ENCODE results near the gene CEP83.

CEP83 gene

DNA sequence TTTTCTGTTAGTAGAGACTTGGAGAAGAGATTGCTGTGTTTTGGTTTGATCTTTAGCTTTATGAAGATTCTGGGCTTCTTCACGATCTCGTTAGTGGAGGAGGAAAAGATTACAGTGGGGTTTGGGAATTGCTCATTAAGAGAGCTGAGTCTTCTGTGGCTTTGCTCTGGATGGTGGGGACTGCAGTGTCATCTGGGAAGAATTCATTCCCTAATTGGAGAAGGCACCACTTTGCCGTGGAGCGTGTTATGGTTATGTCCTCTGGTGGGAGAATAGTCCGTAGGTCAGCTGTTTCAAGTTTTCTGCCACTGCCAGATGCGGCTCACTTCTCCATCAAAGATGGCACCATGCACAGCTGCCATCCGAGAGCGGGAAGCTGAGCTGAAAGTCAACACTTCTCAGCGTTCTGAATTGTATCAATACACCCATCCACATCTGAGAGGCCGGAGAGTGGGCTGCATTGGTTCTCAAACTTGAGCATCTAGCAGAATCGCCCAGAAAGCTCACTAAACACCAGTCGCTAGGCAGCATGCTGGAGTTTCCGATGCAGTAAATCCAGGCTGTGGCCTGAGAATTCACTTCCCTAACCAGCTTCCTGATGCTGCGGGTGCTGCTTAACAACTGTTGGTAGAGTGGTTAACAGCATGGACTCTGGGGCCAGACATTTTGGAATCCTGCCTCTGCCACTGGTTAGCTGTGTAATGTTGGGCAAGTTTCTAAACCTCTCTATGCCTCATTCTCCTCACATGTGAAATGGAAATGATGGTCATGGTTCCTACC, 193.5 kb downstream of the CEP83 start:
- DNase-seq = no peak

DNA sequence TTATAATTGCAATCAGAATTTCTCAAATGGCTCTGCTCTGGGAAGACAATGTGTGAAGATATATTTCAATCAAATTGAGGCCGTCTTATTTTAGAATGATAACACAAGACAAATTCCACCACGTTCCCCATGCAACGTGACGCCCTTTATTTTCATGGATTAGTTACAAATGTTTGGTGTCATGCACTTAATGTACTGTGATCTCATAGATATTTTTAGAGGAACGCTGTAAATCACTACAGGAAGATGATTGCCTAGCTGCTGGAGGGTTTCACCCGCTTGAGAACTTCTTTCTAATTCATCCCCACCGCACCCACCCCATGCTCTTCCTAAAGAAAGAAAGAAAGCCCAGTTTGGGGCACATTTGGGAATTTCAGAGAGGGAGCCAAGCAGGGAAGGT, 194.1 kb downstream of the CEP83 start:
- no peak for DNase-seq

DNA sequence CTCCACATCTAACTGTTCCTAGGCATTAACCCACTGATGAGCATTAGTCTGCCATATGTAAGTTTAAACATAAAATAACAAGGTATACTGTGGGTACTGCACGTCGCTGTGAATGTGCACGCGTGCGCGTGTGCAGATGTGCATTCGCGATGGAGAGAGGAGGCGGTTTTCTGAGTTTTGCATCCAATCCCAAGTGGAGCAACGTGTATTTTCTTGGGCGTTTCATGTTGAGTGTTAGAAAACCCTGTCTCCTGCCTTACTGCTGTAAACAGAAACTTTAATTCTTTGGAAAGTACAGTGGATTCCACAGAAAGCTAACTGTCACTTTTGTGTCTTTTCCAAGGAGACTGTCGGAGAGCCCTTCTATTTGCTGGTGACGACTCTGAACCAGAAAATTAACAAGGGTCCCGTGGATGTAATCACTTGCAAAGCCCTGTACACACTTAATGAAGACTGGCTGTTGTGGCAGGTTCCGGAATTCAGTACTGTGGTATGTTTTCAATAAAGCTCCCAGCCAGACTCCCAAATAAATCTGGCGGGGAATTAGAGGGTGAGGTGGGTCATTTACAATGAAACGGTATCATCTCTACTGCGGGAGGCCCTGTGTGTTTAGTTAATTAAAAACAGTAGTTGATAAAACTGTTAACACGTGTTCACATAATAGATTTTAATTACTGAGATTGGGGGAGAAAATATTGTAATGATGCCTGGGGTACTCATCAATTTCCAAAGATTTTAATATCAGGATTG, 194.8 kb downstream of the CEP83 start:
- no peak for DNase-seq

DNA sequence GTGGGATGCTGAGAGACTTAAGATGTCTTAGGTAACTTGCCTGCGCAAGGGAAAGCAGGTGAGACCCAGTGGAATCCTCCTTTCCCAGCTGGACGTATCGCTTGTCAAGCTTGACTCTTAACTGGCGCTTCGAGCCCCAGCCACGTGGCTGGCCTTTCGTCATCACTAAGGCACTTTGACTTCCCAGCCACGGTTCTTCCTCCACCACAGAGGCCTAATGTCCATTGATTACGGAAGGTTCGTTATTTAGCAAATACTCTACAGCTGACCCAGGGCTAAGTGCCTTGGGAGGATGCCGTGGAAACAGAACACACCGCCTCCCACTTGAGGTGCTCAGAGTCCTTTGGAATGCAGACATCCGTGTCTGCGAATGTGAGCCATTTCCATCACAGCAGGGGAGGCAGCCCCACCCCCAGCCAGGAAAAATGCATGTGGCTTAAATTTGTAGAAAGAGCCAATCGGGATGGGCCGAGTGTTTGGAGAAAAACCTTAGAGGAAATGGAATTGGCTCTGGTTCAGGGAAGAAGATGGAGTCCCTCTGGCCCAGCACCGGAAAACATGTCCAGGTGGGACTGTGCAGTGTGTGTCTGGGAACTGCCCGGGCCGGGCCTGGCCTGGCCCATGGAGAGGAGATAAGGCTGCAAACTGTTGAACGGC, 195.6 kb downstream of the CEP83 start:
- no peak for DNase-seq

DNA sequence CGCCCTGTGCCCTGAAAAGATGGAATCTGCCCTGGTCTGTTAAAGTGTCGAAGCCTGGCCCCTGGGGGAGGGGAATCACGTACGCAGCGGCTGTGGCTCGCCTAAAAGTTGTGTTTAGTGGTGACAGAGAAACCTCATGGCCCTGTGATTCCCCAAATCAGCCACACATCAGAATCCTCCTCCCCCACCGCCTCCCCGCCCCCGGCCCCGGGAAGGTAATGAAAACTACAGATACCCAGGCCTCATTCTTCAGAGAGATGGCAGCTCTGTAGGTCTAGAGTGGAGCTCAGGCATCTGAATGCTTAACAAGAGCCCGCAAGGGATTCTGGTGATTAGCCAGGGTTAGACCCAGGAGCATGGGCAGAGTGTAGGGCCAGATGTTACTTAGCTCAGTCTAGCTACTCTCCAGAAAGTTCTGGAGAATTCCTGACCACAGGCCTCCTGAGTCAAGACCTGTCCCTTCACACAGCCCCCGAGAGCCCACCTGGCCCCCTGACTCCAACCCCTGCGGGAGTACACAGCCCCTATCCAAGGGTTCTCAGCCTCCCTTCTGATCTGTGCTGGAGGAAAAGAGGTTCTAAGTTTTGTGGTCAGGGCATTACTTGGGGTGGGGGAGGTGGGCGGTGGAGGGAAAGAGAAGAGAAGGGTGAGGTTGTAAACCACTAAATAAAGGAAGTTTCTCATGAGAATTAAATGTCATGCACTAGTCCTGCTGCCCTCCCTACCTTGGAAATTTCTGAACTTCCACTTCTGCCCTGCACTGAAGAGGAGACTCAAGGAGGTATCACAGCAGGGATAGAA, 196.5 kb downstream of the CEP83 start:
- DNase-seq = peak; percentile 62

DNA sequence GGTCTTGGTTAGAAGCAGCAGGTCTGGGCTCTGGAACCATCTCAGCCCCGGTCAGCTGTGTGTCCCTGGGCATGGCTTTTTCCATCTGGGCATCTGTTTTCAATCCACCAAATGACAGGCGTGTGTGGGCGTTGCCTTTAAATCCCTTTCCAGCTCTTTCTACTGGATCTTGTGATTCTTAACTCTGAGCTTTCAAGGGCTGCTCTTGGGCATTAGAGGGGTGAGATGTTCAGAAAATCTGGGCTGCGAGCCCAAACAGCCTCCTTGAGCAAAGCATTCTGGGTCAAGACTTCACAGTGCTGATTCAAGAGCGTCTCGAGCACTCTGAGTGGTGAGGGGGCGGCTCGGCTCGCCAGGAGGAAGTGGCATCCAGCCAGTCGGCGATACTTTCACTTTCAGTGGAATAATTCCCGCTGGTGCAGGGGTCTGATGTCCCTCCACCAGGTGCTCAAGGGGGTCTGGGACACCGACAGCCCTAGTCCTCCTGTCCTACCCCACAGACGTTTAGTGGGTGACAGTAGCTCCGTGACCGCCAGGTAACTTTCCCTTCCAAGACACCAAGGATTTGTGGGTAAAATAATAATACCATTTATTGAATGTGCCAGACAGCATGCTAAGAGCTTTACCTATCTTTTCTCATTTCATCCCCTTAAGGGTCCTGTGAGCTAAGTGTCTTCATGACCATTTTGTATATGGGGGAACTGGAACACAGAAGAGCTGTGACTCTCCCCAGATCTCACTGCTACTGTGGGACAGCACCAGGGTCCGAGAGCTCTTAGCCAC, 197.2 kb downstream of the CEP83 start:
- peak; percentile 75 for DNase-seq

DNA sequence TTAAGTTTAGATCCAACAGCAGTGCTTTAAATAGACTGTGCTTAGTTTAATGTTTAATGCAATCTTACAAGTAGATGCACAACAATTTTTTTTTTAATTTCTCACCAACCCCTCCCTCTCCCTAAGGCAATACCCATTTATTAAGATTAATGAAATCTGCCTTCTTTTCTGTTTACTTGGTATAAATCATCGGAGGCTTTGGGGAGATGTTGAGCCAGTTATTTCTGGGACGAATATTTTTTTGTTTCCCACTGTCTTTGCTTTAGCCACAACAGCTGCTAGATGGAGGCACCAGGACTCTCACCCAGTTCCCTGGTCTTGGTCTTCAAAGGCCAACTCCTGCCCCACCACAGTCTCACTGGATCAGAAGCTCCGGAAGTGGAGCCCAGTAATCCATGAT, 197.9 kb downstream of the CEP83 start:
- no peak for DNase-seq

DNA sequence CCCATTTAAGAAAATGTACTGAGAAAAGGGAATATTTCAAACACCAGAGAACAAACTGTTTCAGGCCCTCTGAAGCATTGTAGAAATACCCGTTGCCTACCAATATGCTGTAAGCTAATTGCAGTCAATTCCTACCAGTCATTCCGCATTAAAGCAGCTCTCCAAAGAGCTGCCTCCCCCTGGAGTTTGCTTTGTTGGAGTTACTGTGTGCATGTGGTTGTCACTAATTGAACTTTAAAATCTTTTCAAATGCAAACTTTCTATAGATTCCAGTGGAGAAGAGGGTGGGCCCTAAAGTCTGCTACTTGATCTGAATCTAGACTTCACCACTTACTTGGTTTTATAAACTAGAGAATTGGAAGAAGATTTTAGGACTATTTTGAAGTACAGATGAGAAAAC, 198.5 kb downstream of the CEP83 start:
- DNase-seq = no peak

DNA sequence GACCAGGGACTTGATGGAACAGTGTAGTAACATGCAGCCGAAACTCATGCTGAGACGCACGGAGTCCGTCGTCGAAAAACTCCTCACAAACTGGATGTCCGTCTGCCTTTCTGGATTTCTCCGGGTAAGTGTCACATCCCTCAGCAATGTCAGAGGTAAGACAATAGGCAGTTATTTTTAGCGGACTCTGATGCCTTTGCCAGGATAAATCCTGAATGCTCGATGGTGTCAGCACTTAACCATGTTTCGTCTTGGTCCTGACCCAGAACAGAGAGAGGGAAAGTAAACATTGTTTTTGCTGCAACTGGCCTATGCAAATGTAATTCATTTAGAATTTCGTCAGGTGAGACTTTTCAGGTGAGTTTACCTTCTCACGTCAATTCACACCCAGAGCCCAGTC, 198.9 kb downstream of the CEP83 start:
- DNase-seq = no peak

DNA sequence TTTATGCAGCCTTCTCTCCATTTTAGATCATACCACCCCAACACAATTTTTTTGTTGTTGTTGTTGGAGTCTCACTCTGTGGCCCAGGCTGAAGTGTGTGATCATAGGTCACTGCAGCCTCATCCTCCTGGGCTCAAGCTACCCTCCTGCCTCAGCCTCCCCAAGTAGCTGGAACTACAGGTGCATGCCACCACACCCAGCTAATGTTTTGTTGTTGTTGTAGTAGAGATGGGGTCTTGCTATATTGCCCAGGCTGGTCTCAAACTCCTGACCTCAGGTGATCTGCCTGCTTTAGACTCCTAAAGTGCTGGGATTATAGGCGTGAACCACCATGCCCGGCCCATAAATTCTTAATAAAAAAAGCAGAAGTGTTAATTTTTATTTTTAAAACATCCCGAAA, 199.7 kb downstream of the CEP83 start:
- DNase-seq = no peak

DNA sequence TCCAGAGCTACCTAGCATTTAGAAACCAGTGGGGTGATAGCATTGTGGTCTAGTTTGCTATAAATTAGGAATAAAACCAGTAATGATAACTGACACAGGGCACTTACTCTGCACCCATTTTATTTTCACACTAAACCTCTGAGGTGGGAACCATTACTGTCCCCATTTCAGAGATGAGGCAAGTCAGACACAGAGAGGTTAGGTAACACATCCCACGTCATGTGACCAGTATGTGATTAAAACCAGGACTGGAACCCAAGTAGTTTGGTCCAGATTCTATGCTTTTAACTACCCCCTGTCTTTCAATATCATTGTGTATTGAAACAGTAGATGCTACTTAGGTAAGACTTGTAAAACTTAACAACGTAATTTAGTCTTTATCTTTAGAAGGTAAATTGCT, 201.1 kb downstream of the CEP83 start:
- DNase-seq = no peak

Data from activated CD8-positive, alpha-beta memory T cell treated with anti-CD3 and anti-CD28 coated beads, Interleukin-2, amount 50 U/mL, for 4 hours (primary cell).